Esophagus mucosa (tissue), 1 donor: ENCODE measurements around the gene LRRIQ1. TPM values are rescaled to one million over a fixed set of nuclear protein-coding genes. Genes with fewer than 3 reads are reported as not detected.
"Not testable (repeated sequence)": the region's sequence is repeated elsewhere in the genome, so short reads cannot be mapped to it uniquely, and the experiment has no call there.

Experiments used
- ATAC-seq: fragments of 200-7000 bp; cut with Tn5 transposase; one replicate; pipeline ENCODE4 v1.9.1; 2020
- total RNA-seq: library from RNA; stranded (reverse); gene quantifications from one replicate; pipeline ENCODE4 v1.2.4, GENCODE V29; 2023
- donor health status: DM: yes; HTN: yes; CAD: no.

The LRRIQ1 gene
- total RNA-seq, 1 donor from 2014 or later, result 0.20 TPM

- not testable (repeated sequence) for ATAC-seq
Observed at GRCh38 chr12:85224339-85224738, 188.2 kb downstream of the LRRIQ1 start.

- no peak for ATAC-seq
Observed at GRCh38 chr12:85225501-85225900, 189.3 kb downstream of the LRRIQ1 start.

- no peak for ATAC-seq
Observed at GRCh38 chr12:85237327-85237726, 201.2 kb downstream of the LRRIQ1 start.

- ATAC-seq, result no peak
Observed at GRCh38 chr12:85244561-85244960, 208.4 kb downstream of the LRRIQ1 start.

GRCh38 chr12:85253853-85254252 is 217.7 kb downstream of the LRRIQ1 start:
- ATAC-seq, result no peak

- no peak for ATAC-seq
Observed at GRCh38 chr12:85257671-85258070, 221.5 kb downstream of the LRRIQ1 start.

GRCh38 chr12:85260447-85260846 is 224.3 kb downstream of the LRRIQ1 start:
- no peak for ATAC-seq

GRCh38 chr12:85260896-85261295 is 224.7 kb downstream of the LRRIQ1 start:
- no peak for ATAC-seq

GRCh38 chr12:85266356-85266755 is 230.2 kb downstream of the LRRIQ1 start:
- ATAC-seq, result no peak

GRCh38 chr12:85273381-85274314 is 237.5 kb downstream of the LRRIQ1 start:
- ATAC-seq, result no peak

- no peak for ATAC-seq
Observed at GRCh38 chr12:85274315-85274651, 238.1 kb downstream of the LRRIQ1 start.

- no peak for ATAC-seq
Observed at GRCh38 chr12:85275374-85275773, 239.2 kb downstream of the LRRIQ1 start.

- no peak for ATAC-seq
Observed at GRCh38 chr12:85277191-85277590, 241.0 kb downstream of the LRRIQ1 start.

GRCh38 chr12:85277900-85278597 is 241.9 kb downstream of the LRRIQ1 start:
- ATAC-seq, result no peak

- no peak for ATAC-seq
Observed at GRCh38 chr12:85278598-85279448, 242.7 kb downstream of the LRRIQ1 start.

GRCh38 chr12:85279449-85280164 is 243.5 kb downstream of the LRRIQ1 start:
- no peak for ATAC-seq

- peak; percentile 18 for ATAC-seq
Observed at GRCh38 chr12:85280165-85280983, 244.2 kb downstream of the LRRIQ1 start, which contains the start of gene ALX1. ALX1 (plus strand) TSS chr12:85280220; CDS start chr12:85280262, 42 bp downstream.

GRCh38 chr12:85280984-85281630 is 245.0 kb downstream of the LRRIQ1 start:
- ATAC-seq, result no peak

- ATAC-seq, result no peak
Observed at GRCh38 chr12:85281636-85282312, 245.6 kb downstream of the LRRIQ1 start.

- no peak for ATAC-seq
Observed at GRCh38 chr12:85283560-85283959, 247.4 kb downstream of the LRRIQ1 start.
